Measurements from ENCODE around the gene DHRS12.

Gene DHRS12

DNA sequence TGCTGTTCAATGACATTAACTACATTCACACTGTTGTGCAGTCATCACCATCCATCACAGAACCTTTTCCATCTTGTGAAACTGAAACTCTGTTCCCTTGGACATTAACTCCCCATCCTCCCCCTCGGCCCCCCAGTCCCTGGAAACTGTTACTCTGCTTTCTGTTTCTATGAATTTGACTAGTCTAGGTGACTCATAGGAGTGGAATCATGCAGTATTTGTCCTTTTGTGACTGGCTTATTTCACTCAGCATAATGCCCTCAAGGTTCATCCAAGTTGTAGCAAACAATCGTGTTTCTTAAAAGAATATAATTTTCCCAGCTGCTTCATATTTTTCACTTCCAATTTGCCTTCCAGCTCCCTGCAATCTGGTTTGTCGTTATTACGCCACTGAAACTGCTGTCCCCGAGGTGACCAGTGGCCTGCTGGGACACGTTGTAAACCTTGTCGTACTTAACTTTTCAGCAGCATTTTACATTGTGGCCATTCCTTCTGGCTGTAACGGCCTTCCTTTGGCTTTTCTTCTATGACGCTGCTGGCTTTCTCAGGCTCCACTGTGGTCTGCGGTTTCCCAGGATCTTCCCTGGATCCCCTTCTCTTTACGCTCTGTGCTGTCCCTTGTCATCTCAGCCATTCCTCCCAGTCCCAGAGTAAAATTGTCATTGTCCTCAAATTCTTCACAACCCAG lies 74.0 kb downstream of the DHRS12 start:
- no peak for DNase-seq

DNA sequence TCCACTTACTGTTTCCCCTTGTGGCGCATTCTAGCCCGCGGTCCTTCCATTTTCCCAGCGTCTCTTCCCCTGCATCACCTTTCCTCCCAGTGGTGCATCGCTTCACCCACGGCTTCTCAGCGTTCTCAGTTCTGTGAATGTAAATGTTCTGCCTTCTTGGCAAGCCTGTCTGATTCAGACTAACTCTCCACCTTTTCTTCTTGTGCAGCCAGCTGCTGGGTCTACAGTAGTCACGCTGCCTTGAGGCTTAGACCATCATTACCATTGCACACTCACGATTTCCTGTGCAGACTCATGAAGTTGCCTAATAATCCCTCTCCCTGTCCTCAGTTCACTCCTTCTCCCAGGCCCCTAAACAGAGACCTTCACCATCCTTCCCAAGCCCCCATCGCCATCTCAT lies 75.0 kb downstream of the DHRS12 start:
- DNase-seq, result no peak

DNA sequence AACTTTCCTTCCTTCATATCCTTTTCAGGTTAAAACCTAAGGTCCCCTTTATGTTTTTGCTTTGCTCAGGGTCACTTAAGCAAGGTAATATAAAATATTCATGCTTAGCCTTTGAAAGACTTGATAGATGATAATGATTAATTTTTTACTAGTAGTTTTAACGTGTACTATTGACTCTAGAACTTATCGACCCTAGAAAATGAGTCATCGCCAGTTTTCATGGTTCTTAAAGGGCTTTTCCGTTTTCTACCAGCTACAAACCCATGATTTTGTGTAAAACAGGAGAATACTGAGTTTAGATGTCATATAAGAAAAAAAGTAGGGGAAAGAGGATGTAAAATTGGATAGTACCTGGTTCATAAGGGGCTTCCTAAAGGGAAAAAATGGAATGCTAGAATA lies 75.7 kb downstream of the DHRS12 start:
- DNase-seq, result no peak

DNA sequence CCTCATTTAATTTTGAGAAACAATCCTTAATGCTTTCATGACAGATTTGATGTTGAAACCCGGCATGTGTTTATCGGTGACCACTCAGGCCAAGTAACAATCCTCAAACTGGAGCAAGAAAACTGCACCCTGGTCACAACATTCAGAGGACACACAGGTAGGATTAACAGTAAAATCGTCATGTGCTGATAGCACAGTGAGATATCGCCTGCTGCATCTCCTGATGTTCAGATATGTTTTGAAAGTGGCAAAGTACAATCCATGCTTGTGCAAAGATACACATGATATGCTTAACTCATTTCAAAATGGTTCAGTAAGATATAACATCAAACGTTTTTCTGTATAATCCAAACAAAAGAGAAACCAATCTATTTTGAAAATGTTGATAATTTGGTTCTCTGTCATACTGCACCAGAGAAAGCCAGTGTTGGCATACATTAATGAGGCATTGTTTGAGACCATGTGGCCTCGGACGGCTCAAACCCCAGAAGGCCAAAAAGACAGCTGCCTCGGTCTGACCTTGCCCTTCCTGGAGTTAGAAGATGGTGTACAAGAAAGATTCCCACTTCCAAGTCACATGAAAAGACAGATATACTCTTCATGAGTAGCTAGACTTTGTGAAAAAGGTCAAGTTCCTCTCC lies 76.2 kb downstream of the DHRS12 start:
- peak in 22 of 56 donors; percentile 3 to 61 (median 32) for DNase-seq

DNA sequence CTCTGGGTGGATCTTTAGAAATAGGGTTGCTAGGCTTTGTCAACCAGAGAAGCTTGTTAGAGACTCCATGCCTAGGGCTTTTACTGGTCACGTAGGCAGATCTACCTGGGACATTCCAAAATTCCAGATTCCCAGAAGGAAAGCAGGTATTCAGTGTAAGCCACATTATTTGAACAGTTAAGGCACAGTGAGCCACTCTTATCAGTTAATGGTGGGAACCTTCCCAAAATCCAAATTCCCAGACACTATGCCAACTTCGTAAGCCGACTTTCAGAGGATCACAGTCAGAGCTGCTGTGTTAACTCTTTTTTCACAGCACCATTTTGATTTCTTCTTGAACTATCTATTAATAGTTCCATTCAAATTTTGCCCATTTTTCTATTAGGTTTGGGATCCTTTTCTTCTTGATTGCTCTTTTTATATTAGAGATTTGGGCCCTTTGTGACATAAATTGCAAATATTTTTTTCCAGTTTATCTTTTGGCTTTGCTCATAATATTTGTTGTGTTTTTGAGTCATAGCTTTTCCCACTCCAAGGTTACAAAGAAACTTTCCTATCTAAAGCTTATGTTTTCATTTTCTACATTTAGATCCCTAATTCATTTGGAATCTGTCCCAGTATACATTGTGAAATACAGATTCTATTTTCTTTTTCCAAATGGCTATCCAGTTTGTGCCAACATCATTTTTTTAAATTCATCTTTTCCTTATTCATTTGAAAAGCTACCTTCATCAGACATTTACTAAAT lies 77.3 kb downstream of the DHRS12 start:
- no peak for DNase-seq

DNA sequence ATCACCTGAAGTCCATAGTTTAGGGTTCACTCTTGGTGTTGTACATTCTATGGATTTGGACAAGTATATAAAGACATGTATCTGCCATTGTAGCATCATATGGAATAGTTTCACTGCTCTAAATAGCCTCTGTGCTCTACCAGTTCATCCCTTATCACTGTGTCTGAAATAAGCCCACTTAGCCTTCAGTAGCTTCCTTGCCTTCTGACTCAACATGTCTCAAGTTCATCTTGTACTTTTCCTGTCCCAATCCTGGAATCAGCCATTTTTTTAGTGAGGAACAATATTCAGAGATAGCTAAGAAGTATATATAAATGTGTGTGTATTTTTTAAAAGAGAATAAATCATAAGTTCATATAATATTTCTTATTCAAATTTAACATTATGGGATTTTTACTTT lies 79.2 kb downstream of the DHRS12 start:
- no peak for DNase-seq

DNA sequence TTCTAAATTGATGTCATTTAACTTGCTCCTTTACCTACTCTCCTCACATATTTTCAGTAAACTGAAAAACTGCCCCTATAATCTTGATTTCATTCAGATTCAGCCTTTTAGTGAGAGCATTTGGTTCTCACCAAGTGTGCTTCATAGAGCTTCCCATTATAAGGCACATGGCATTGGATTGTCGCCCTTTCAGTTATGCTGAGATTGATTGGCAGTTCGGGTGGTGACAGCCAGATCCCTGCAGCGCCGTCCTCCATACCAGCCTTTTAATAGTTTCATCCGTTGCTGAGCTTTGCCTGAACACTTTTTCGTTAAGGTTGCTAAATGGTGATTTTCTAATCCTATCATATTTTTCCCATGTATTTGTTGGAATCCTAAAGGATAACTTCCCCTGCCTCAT lies 80.4 kb downstream of the DHRS12 start:
- DNase-seq, result peak in 5 of 56 donors; percentile 6 to 22 (median 13)

DNA sequence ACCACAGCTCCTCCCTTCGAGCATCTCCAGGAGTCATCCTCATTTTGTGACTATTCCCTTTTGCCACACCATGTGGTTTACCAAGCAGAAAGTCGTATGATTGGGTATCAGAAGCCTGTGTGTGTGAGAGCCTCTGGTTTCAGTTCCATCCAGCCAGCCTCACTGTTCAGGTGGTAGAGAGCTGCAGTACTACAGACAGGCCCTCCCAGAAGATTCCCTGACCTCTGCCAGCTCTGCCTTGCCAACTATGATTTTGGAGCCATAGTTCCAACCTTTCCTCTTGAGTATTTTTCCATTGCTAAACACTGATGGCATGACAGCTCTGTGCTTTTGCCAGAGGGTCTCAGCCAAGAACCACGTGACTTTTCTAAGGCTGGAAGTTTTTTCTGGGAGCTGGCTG lies 82.5 kb downstream of the DHRS12 start:
- DNase-seq, result peak in 9 of 56 donors; percentile 11 to 39 (median 20)

DNA sequence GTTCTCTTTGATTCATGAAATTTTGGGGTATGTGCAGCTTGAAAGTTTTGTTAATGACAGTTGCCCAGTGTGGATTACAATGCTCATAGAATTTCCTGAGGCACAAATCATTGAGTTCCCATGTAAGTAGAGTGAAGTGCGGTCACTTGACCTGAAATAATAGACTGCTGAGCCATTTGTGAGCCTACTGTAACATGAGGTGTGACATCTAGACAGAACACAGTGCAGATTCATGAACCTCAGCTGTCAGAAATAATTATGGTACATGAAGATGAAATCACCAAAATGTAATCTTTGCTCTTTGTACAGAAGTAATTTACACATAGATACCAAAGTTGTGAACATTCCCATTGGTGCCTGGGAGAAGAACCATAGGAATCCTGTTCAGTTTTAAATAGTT lies 84.6 kb downstream of the DHRS12 start:
- DNase-seq, result no peak

All from nucleus accumbens (tissue), 56 donors.